OCI-LY3 (cell line): ENCODE measurements around the gene ANKRD39.

ENCODE experiments used
- EZH2phosphoT487 ChIP-seq: fragments of 200-600 bp; shearing (Covaris generic); IDR thresholded peaks from 2 replicates; pipeline ENCODE4 v1.6.1; 2018; ENCODE audit warnings: antibody characterized with exemption, mixed run types, low read depth
- TF ChIP-seq, protein P1 (sequence below): fragments of 200-600, 300-600 bp; sonication (generic); IDR thresholded peaks from 2 replicates; pipeline ENCODE4 v1.5.1; 2014; ENCODE audit warnings: antibody characterized with exemption, low read length, low read depth

DNA sequence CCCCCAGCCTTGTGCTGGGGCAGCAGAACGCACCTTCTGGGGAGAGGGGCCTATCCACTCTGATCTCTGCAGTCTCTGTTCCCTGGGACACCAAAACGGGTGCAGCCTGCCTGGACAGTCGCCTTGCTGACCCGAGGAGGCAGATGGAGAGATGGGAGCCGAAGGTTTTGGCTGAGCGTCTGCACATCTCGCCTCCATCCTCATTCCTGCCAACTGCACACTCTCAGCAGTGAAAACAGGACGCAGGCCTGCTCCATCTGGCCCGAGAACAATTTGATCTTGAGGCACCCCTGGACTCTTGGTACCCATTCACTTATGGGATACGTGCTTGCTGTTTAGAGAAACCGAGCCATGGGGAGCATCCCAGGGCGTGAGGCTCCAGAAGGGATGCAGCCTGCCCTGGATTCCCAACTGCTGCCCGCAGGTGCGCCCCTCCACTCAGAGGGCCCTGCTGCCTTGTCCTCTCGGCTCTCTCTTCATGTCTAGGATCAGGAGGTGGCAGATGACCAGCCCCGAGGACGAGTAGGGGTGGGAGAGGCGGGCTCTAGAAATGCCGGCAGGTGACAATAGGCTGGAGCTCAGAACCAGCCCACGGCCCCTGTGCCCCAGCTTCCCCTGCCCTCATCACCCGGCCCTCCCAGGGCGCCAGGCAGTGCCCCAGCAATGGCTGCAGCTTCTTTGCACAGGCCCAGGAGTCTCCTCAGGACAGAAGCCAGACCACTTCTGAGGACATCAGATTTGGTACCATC, 21.2 kb upstream of the ANKRD39 start:
- TF ChIP-seq, protein P1, sequence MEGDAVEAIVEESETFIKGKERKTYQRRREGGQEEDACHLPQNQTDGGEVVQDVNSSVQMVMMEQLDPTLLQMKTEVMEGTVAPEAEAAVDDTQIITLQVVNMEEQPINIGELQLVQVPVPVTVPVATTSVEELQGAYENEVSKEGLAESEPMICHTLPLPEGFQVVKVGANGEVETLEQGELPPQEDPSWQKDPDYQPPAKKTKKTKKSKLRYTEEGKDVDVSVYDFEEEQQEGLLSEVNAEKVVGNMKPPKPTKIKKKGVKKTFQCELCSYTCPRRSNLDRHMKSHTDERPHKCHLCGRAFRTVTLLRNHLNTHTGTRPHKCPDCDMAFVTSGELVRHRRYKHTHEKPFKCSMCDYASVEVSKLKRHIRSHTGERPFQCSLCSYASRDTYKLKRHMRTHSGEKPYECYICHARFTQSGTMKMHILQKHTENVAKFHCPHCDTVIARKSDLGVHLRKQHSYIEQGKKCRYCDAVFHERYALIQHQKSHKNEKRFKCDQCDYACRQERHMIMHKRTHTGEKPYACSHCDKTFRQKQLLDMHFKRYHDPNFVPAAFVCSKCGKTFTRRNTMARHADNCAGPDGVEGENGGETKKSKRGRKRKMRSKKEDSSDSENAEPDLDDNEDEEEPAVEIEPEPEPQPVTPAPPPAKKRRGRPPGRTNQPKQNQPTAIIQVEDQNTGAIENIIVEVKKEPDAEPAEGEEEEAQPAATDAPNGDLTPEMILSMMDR = no peak
- TF ChIP-seq EZH2phosphoT487 = no peak
